Small intestine (tissue), 7 donors: ENCODE results near the gene PAK4. TPM values are rescaled to one million over a fixed set of nuclear protein-coding genes. Genes with fewer than 3 reads are reported as not detected.

Source experiments
- DNase-seq, 2 donors: peaks; one replicate each; pipeline versions ENCODE4 v3.0.0 to v3.0.0-alpha.2; 2013
- FAIRE-seq: peaks from 2 replicates; lab custom pipeline; 2012; peaks lifted over from hg19 to GRCh38; lab: Jason Lieb, UNC
- H3K27ac ChIP-seq, 3 donors: one replicate each; pipeline ENCODE4 v1.5.1; 2013; ENCODE audit warnings: low read length in 2 of 3, mild to moderate bottlenecking in 2 of 3, control low read depth in 1 of 3, inconsistent platforms in 1 of 3, low read depth in 1 of 3, moderate library complexity in 1 of 3
- H3K27me3 ChIP-seq, 3 donors: one replicate each; pipeline ENCODE4 v1.6.1; 2013; ENCODE audit warnings: low read length in 3 of 3, inconsistent platforms in 1 of 3; ENCODE audit not compliant: control insufficient read depth in 3 of 3, insufficient read depth in 3 of 3
- H3K36me3 ChIP-seq, 3 donors: one replicate each; pipeline ENCODE4 v1.6.1; 2013; ENCODE audit warnings: low read length in 3 of 3, inconsistent platforms in 1 of 3, low read depth in 1 of 3, mild to moderate bottlenecking in 1 of 3, moderate library complexity in 1 of 3; ENCODE audit not compliant: control insufficient read depth in 3 of 3, insufficient read depth in 2 of 3
- H3K4me1 ChIP-seq, 3 donors: one replicate each; pipeline ENCODE4 v1.6.1; 2013; ENCODE audit warnings: low read length in 2 of 3, inconsistent platforms in 1 of 3, low read depth in 1 of 3, mild to moderate bottlenecking in 1 of 3, moderate library complexity in 1 of 3; ENCODE audit not compliant: control insufficient read depth in 3 of 3, insufficient read depth in 2 of 3
- H3K4me3 ChIP-seq, 3 donors: one replicate each; pipeline ENCODE4 v1.5.1; 2013; ENCODE audit warnings: low read length in 3 of 3, control low read depth in 1 of 3, inconsistent platforms in 1 of 3, low read depth in 1 of 3, mild to moderate bottlenecking in 1 of 3, moderate library complexity in 1 of 3
- H3K9me3 ChIP-seq, 2 donors: one replicate each; pipeline ENCODE4 v1.6.1; 2013; ENCODE audit warnings: low read depth in 1 of 2, low read length in 1 of 2; ENCODE audit not compliant: control insufficient read depth in 2 of 2, insufficient read depth in 1 of 2
- WGBS, 3 donors: extraction: QIAGEN DNeasy Blood & Tissue Kit; methylation state at CpG; one replicate each; pipeline ENCODE4 v1.1.7; 2013; 5-methylcytosine and 5-hydroxymethylcytosine counted together
- polyA plus RNA-seq, 4 donors: library from polyadenylated mRNA; stranded (reverse) in 3 of 4; unstranded in 1 of 4; fragments of 200-250 nt in 3 of 4; fragments of 120-200 nt in 1 of 4; gene quantifications; one replicate each; pipeline versions ENCODE4 v1.2.1 to v1.2.3, GENCODE V29; 2013
- donor health status: healthy with polysubstance abuse.
- donor health status: control.
- donor health status: control.
- donor health status: Bipolar disorder and iron deficiency.
- donor health status: healthy.

PAK4 gene
- polyA plus RNA-seq, 4 donors = 34.6 to 73.4 (median 54.2) TPM

- WGBS, 3 donors = 83 to 88% (median 84%) methylated on average over 22 of the region's 22 CpGs
- Histone ChIP-seq H3K27ac (peak overlapping the region in 1 of 3 donors; percentile 41), H3K27me3 (no peaks in the 10 kb centered on the region), H3K9me3 (no peaks in the 10 kb centered on the region), H3K4me1 (peaks cover 8 to 76% (median 9%) of the 10 kb centered on the region in 3 donors), H3K36me3 (peaks cover 0 to 56% (median 0%) of the 10 kb centered on the region in 3 donors), H3K4me3 (no peak overlapping the region)
- DNase-seq (no peak), FAIRE-seq (no peak)
Observed at GRCh38 chr19:39130337-39131254, 5.0 kb downstream of the PAK4 start.

DNA sequence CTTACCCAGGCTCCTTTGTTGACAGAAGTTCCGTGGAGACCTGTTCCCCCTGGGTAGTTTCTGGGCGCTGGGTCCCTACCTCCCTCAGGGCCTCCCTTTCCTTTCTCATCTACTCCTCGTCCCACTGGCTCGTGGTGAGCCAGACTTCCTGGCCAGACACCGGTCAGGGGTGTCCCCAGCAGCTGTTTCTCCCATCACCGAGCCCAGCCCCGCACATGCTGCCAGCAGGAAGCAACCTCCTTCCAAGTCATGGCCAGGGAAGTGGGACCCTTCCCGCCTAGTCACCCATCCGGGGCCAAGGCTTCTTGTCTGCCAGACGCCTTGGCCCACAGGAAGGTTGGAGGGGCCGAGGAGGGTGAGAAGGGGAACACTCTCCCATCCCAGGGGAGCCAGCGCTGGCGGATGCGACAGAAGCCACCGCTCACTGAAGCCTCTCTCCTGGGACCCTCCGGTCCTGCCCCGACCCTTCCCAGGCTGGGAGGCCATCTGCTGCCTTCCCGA, 5.7 kb downstream of the PAK4 start:
- H3K27ac ChIP-seq = peak overlapping the region in 1 of 3 donors; percentile 41
- DNase-seq (no peak), FAIRE-seq (no peak)
- H3K9me3 ChIP-seq = no peaks in the 10 kb centered on the region
- peaks cover 0 to 63% (median 0%) of the 10 kb centered on the region in 3 donors for H3K36me3 ChIP-seq
- no peak overlapping the region for H3K4me3 ChIP-seq
- H3K27me3 ChIP-seq = no peaks in the 10 kb centered on the region
- peaks cover 8 to 80% (median 11%) of the 10 kb centered on the region in 3 donors for H3K4me1 ChIP-seq
- 42 to 66% (median 53%) methylated on average over 14 to 18 of the region's 18 CpGs for WGBS, 3 donors

- peaks cover 0 to 65% (median 0%) of the 10 kb centered on the region in 3 donors for H3K36me3 ChIP-seq
- no peaks in the 10 kb centered on the region for H3K9me3 ChIP-seq
- FAIRE-seq = no peak
- H3K4me1 ChIP-seq = peaks cover 11 to 80% (median 12%) of the 10 kb centered on the region in 3 donors
- no peak overlapping the region for H3K27ac ChIP-seq
- DNase-seq = no peak
- H3K4me3 ChIP-seq = no peak overlapping the region
- WGBS, 3 donors = 59 to 66% (median 64%) methylated on average over 20 of the region's 20 CpGs
- no peaks in the 10 kb centered on the region for H3K27me3 ChIP-seq
Observed at GRCh38 chr19:39132344-39132969, 6.9 kb downstream of the PAK4 start.

DNA sequence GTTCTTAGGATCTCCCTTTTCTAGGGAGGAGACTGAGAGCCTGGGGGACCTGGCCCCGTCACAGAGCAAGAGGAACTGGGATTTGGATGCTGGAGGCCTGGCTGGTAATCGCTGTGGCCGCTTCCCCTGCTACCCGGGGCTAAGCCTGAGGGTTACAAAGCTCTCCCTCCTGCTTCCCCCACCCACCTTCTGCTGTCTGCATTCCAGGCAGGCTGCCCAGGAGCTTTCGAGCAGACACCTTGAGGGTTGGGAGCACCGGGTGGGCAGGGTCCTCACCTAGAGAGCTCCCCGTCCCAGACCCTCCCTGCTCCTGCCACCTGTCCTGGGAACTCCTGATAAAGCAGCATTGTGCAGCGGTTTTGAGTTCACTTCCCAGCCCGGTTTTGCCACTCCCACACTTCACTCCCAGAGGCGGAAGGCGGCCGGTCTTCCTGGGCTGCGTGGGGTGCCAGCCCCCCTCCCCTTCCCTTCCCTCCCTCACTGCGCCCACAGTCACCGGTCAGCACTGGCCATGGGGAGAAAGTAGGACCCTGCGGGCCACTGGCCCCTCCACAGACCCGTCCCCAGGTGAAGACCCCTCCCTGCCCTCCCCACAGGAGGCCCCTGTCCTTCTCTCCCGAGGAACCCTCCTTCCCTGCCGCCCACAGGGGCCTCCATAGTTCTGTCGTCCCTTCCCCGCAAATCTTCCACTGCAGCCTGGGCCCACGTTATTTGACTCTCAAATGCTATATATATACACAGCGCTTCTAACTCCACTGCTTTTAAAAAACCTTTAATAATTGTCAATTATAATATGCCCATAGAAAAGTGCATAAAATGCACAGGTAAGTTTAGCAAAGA, 8.1 kb downstream of the PAK4 start:
- Histone ChIP-seq H3K4me3 (no peak overlapping the region), H3K27ac (peak overlapping the region in 1 of 3 donors; percentile 60), H3K27me3 (no peaks in the 10 kb centered on the region), H3K36me3 (peaks cover 0 to 68% (median 0%) of the 10 kb centered on the region in 3 donors), H3K4me1 (peaks cover 10 to 68% (median 11%) of the 10 kb centered on the region in 3 donors), H3K9me3 (no peaks in the 10 kb centered on the region)
- 18 to 44% (median 34%) methylated on average over 22 to 23 of the region's 23 CpGs for WGBS, 3 donors
- FAIRE-seq = no peak
- DNase-seq = peak; percentile 55 to 62

GRCh38 chr19:39135701-39136100, 10.1 kb downstream of the PAK4 start:
- no peak for DNase-seq
- WGBS, 3 donors = 86 to 92% (median 90%) methylated on average over 11 to 13 of the region's 13 CpGs

GRCh38 chr19:39136225-39136940, 10.8 kb downstream of the PAK4 start:
- Histone ChIP-seq H3K4me3 (no peak overlapping the region), H3K27ac (peak overlapping the region; percentile 12 to 62 (median 37)), H3K4me1 (peaks cover 6 to 62% (median 8%) of the 10 kb centered on the region in 3 donors), H3K36me3 (peaks cover 0 to 67% (median 0%) of the 10 kb centered on the region in 3 donors), H3K9me3 (no peaks in the 10 kb centered on the region), H3K27me3 (no peaks in the 10 kb centered on the region)
- peak; percentile 58 to 87 for DNase-seq
- 38 to 58% (median 53%) methylated on average over 12 of the region's 12 CpGs for WGBS, 3 donors
- FAIRE-seq = no peak

More at GRCh38 chr19:39135701-39136100, 10.1 kb downstream of the PAK4 start:
- FAIRE-seq = no peak
- Histone ChIP-seq H3K27me3 (no peaks in the 10 kb centered on the region), H3K36me3 (peaks cover 0 to 73% (median 0%) of the 10 kb centered on the region in 3 donors), H3K9me3 (no peaks in the 10 kb centered on the region), H3K27ac (no peak overlapping the region), H3K4me3 (no peak overlapping the region), H3K4me1 (peaks cover 6 to 67% (median 8%) of the 10 kb centered on the region in 3 donors)

- FAIRE-seq (no peak), DNase-seq (no peak)
- WGBS, 3 donors = 72 to 78% (median 73%) methylated on average over 12 of the region's 12 CpGs
- no peaks in the 10 kb centered on the region for H3K27me3 ChIP-seq
- H3K9me3 ChIP-seq = no peaks in the 10 kb centered on the region
- H3K4me3 ChIP-seq = no peak overlapping the region
- H3K4me1 ChIP-seq = peaks cover 6 to 55% (median 8%) of the 10 kb centered on the region in 3 donors
- peak overlapping the region in 2 of 3 donors; percentile 28 to 62 for H3K27ac ChIP-seq
- H3K36me3 ChIP-seq = peaks cover 0 to 65% (median 0%) of the 10 kb centered on the region in 3 donors
Observed at GRCh38 chr19:39137131-39137530, 11.5 kb downstream of the PAK4 start.
